Liver (tissue), 9 donors: ENCODE measurements around the gene COQ8B. TPM values are rescaled to one million over a fixed set of nuclear protein-coding genes. Genes with fewer than 3 reads are reported as not detected.

Source experiments
- DNase-seq: peaks from one replicate; pipeline ENCODE4 v3.0.0-alpha.2; 2017; ENCODE audit warnings: low spot score
- H3K27ac ChIP-seq, 2 donors: one replicate each; pipeline ENCODE4 v1.7.0; 2013; ENCODE audit warnings: inconsistent platforms in 2 of 2, low read length in 2 of 2, control low read depth in 1 of 2, low read depth in 1 of 2, mild to moderate bottlenecking in 1 of 2
- H3K27me3 ChIP-seq, 4 donors: one replicate each; pipeline versions ENCODE4 v1.6.1 to v1.7.0; 2013; ENCODE audit warnings: low read length in 3 of 4, inconsistent platforms in 1 of 4, mild to moderate bottlenecking in 1 of 4, moderate library complexity in 1 of 4; ENCODE audit not compliant: control insufficient read depth in 4 of 4, insufficient read depth in 4 of 4
- H3K36me3 ChIP-seq, 4 donors: one replicate each; pipeline versions ENCODE4 v1.6.1 to v1.7.0; 2013; ENCODE audit warnings: low read length in 3 of 4, mild to moderate bottlenecking in 3 of 4, low read depth in 1 of 4, moderate library complexity in 1 of 4; ENCODE audit not compliant: control insufficient read depth in 4 of 4, insufficient read depth in 3 of 4
- H3K4me1 ChIP-seq, 4 donors: one replicate each; pipeline versions ENCODE4 v1.6.1 to v1.7.0; 2013; ENCODE audit warnings: low read length in 3 of 4, mild to moderate bottlenecking in 3 of 4, moderate library complexity in 1 of 4; ENCODE audit not compliant: control insufficient read depth in 4 of 4, insufficient read depth in 4 of 4
- H3K4me3 ChIP-seq, 3 donors: one replicate each; pipeline versions ENCODE4 v1.6.1 to v1.7.0; 2013; ENCODE audit warnings: low read length in 3 of 3, control low read depth in 1 of 3, low read depth in 1 of 3, mild to moderate bottlenecking in 1 of 3
- H3K9ac ChIP-seq, 2 donors: one replicate each; pipeline ENCODE4 v1.7.0; 2013; ENCODE audit warnings: low read length in 2 of 2, mild to moderate bottlenecking in 2 of 2, moderate library complexity in 2 of 2, control low read depth in 1 of 2, low read depth in 1 of 2
- H3K9me3 ChIP-seq, 4 donors: one replicate each; pipeline versions ENCODE4 v1.6.1 to v1.7.0; 2013; ENCODE audit warnings: low read length in 3 of 4; ENCODE audit not compliant: control insufficient read depth in 4 of 4
- ATF3 ChIP-seq: IDR thresholded peaks from 2 replicates; pipeline ENCODE4 v1.6.1; 2016; ENCODE audit warnings: antibody characterized with exemption
- CTCF ChIP-seq: fragments of 150-350 bp; IDR thresholded peaks from 2 replicates; pipeline ENCODE4 v1.5.1; 2017; ENCODE audit warnings: improper control_type of control experiment, low read depth, low read length; ENCODE audit not compliant: missing input control
- EGR1 ChIP-seq, 2 donors: IDR thresholded peaks; 2 replicates each; pipeline ENCODE4 v1.6.1; 2016 to 2018; ENCODE audit warnings: antibody characterized with exemption in 2 of 2, low read depth in 2 of 2
- FOXA1 ChIP-seq: IDR thresholded peaks from 2 replicates; pipeline ENCODE4 v1.6.1; 2016; ENCODE audit warnings: antibody characterized with exemption
- FOXA2 ChIP-seq: IDR thresholded peaks from 2 replicates; pipeline ENCODE4 v1.6.1; 2016; ENCODE audit warnings: antibody characterized with exemption
- GABPA ChIP-seq, 2 donors: IDR thresholded peaks in 1 of 2; conservative IDR thresholded peaks in 1 of 2; 2 replicates each; pipeline ENCODE4 v1.6.1; 2016; ENCODE audit warnings: antibody characterized with exemption in 2 of 2, mild to moderate bottlenecking in 1 of 2, moderate library complexity in 1 of 2
- HNF4A ChIP-seq, 2 donors: conservative IDR thresholded peaks; 2 replicates each; pipeline ENCODE4 v1.6.1; 2016; ENCODE audit warnings: antibody characterized with exemption in 2 of 2, mild to moderate bottlenecking in 2 of 2
- HNF4G ChIP-seq: IDR thresholded peaks from 2 replicates; pipeline ENCODE4 v1.6.1; 2016; ENCODE audit warnings: antibody characterized with exemption
- JUND ChIP-seq, 2 donors: IDR thresholded peaks; 2 replicates each; pipeline ENCODE4 v1.6.1; 2016; ENCODE audit warnings: antibody characterized with exemption in 2 of 2
- NR2F2 ChIP-seq: IDR thresholded peaks from 2 replicates; pipeline ENCODE4 v1.6.1; 2016; ENCODE audit warnings: antibody characterized with exemption
- RAD21 ChIP-seq, 2 donors: IDR thresholded peaks; 2 replicates each; pipeline ENCODE4 v1.6.1; 2016; ENCODE audit warnings: antibody characterized with exemption in 2 of 2, mild to moderate bottlenecking in 2 of 2
- REST ChIP-seq: IDR thresholded peaks from 2 replicates; pipeline ENCODE4 v1.6.1; 2016; ENCODE audit warnings: antibody characterized with exemption, mild to moderate bottlenecking
- RXRA ChIP-seq, 2 donors: IDR thresholded peaks; 2 replicates each; pipeline ENCODE4 v1.6.1; 2017 to 2018; ENCODE audit warnings: antibody characterized with exemption in 2 of 2, mild to moderate bottlenecking in 1 of 2
- SP1 ChIP-seq: IDR thresholded peaks from 2 replicates; pipeline ENCODE4 v1.6.1; 2018; ENCODE audit warnings: antibody characterized with exemption, mild to moderate bottlenecking
- TAF1 ChIP-seq: conservative IDR thresholded peaks from 2 replicates; pipeline ENCODE4 v1.6.1; 2016; ENCODE audit warnings: antibody characterized with exemption, mild to moderate bottlenecking
- YY1 ChIP-seq: IDR thresholded peaks from 2 replicates; pipeline ENCODE4 v1.6.1; 2016; ENCODE audit warnings: antibody characterized with exemption, mild to moderate bottlenecking
- ZBTB33 ChIP-seq: IDR thresholded peaks from 2 replicates; pipeline ENCODE4 v1.6.1; 2016; ENCODE audit warnings: antibody characterized with exemption
- WGBS: extraction: QIAGEN DNeasy Blood & Tissue Kit; methylation state at CpG from one replicate; pipeline ENCODE4 v1.1.7; 2013; 5-methylcytosine and 5-hydroxymethylcytosine counted together
- polyA plus RNA-seq, 2 donors: library from polyadenylated mRNA; stranded (reverse) in 1 of 2; unstranded in 1 of 2; fragments of 200-250 nt in 1 of 2; fragments of >200 nt in 1 of 2; fragmentation: Nextera tagmentation in 1 of 2; extraction: Ambion mirVana in 1 of 2; gene quantifications; one replicate each; pipeline versions ENCODE4 v1.2.1 to v1.2.3, GENCODE V29; 2013 to 2015
- total RNA-seq, 2 donors: library from RNA; depleted of rRNA; stranded (reverse); fragments of >200 nt; gene quantifications; one replicate each; pipeline ENCODE4 v1.2.3, GENCODE V29; 2014
- donor health status: healthy.
- donor health status: healthy.
- donor health status: healthy.
- donor health status: healthy.
- donor health status: healthy.

The COQ8B gene
- total and polyA plus RNA-seq, 4 donors = 6.4 to 30.6 (median 19.9) TPM

- DNase-seq = no peak
- no peak overlapping the region for H3K4me3 ChIP-seq
- no peak for TF ChIP-seq FOXA1
- TF ChIP-seq SP1 = no peak
- no peak for TF ChIP-seq ZBTB33
- TF ChIP-seq HNF4A (conservative IDR thresholded peaks at IDR 0.05) = no peak
- no peak for TF ChIP-seq YY1
- TF ChIP-seq NR2F2 = no peak
- TF ChIP-seq REST = no peak
- TF ChIP-seq EGR1 (IDR thresholded peaks at IDR 0.05; ENCODE audit: low read depth in 2 of 2) = no peak
- no peak for TF ChIP-seq GABPA (IDR thresholded peaks at IDR 0.05 in 1 of 2, conservative IDR thresholded peaks at IDR 0.05 in 1 of 2)
- TF ChIP-seq ATF3 = no peak
- no peak for TF ChIP-seq TAF1
- no peak for TF ChIP-seq HNF4G
- no peak for TF ChIP-seq CTCF
- no peak for TF ChIP-seq RXRA (IDR thresholded peaks at IDR 0.05)
- no peak for TF ChIP-seq JUND (IDR thresholded peaks at IDR 0.05)
- no peak for TF ChIP-seq RAD21 (IDR thresholded peaks at IDR 0.05)
- TF ChIP-seq FOXA2 = no peak
- H3K36me3 ChIP-seq = peaks cover 7 to 52% (median 20%) of the 10 kb centered on the region in 4 donors
- no peaks in the 10 kb centered on the region for H3K9me3 ChIP-seq
- no peak overlapping the region for H3K9ac ChIP-seq
- WGBS = 91% methylated on average over 22 of the region's 22 CpGs
- H3K4me1 ChIP-seq = peaks cover 0 to 3% (median 1%) of the 10 kb centered on the region in 4 donors
- H3K27me3 ChIP-seq = no peaks in the 10 kb centered on the region
- H3K27ac ChIP-seq = no peak overlapping the region
Observed at GRCh38 chr19:40739030-40739839, 22.5 kb upstream of the COQ8B start.
